ENCODE measurements around the gene SMYD3.
"Not testable (repeated sequence)": the region's sequence is repeated elsewhere in the genome, so short reads cannot be mapped to it uniquely, and the experiment has no call there.

SMYD3 gene

DNA sequence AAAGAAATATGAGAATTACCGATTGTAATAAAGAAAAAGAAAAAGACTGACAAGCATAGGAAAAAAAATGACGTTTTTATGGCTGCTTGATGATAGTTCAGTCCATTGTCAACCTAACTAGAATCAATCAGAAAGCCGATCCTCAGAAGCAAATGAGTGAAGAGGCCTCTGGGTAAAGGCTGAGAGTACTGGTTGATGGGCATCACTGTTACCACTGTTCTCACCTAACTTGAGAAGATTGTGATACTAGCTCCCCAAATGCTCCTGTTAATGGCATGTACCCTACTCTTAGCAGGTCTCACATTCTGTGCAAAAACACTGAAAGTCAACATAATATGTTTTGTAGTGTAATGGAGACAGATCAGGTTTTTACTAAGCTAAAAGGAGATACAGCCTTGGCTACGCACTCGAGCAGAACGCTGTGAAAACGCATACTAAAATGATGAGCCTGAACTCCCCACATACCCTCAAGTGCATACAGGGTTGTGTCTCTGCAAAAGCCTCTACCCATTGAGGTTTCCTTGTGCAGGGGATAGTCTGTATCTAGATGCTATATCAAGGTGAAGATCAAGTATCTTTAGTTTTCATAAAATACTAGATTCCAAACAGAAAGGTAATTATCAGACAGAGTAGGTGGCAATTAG, 554.6 kb downstream of the SMYD3 start:
- DNase-seq (ENCODE audit: low spot score), result no peak

DNA sequence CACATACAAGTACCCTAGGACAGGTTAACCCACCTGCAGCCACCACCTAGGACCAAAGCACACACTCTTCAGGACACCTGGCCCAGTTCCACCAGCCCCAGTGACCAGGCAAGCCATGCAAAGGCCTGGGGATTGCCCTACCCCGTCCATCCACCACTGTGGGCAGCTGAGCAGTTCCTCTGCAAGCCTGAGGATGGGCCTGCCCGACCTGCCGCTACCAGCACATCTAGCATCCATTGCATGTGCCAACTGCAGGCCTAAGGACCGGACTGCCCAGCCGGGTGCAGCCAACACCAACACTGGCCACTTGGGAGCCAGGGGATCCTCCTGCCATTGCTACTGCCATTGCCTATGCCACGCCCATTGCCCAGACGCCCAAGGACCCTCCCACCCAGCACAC, 558.3 kb downstream of the SMYD3 start:
- DNase-seq (ENCODE audit: low spot score), result no peak

DNA sequence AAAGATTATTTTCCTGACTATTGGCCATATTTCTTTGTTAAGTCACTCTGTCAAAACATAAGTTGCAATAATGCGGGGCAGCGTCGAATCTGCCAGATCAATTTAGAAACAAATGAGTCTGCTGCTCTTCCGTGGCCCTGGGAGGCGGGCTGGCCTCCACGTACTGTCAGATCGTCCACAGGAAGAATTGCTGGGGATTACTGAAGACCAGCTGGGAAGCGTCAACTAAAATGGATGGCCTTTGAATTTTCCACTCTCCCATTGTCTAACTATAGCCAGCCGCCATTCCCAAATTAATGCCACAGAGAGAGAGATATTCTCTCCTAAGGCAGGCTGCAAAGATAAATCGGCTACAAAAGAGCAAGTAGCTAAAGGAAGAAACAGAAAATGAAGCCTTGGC, 560.2 kb downstream of the SMYD3 start:
- DNase-seq (ENCODE audit: low spot score), result no peak

DNA sequence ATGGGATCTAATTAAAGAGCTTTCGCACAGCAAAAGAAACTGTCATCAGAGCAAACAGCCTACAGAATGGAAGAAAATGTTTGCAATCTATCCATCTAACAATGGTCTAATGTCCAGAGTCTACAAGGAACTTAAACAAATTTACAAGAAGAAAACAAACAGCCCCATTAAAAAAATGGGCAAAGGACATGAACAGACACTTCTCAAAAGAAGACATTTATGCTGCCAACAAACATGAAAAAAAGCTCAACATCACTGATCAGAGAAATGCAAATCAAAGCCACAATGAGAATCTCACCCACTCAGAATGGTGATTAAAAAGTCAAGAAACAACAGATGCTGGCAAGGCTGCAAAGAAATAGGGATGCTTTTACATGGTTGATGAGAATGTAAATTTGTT, 561.9 kb downstream of the SMYD3 start:
- DNase-seq (ENCODE audit: low spot score), result not testable (repeated sequence)

DNA sequence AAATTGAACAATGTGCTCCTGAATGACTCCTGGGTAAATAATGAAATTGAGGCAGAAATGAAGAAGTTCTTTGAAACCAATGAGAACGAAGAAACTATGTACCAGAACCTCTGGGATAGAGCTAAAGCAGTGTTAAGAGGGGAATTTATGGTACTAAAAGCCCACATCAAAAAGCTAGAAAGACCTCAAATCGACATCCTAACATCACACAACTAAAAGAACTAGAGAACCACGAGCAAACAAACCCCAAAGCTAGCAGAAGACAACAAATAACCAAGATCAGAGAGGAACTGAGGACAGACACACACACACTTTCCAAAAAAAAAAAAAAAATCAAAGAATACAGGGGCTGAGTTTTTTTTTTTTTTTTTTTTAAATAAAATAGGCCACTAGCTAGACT, 564.2 kb downstream of the SMYD3 start:
- DNase-seq (ENCODE audit: low spot score), result no peak

GRCh38 chr1:245941771-245942170, 565.3 kb downstream of the SMYD3 start:
- not testable (repeated sequence) for DNase-seq (ENCODE audit: low spot score)

DNA sequence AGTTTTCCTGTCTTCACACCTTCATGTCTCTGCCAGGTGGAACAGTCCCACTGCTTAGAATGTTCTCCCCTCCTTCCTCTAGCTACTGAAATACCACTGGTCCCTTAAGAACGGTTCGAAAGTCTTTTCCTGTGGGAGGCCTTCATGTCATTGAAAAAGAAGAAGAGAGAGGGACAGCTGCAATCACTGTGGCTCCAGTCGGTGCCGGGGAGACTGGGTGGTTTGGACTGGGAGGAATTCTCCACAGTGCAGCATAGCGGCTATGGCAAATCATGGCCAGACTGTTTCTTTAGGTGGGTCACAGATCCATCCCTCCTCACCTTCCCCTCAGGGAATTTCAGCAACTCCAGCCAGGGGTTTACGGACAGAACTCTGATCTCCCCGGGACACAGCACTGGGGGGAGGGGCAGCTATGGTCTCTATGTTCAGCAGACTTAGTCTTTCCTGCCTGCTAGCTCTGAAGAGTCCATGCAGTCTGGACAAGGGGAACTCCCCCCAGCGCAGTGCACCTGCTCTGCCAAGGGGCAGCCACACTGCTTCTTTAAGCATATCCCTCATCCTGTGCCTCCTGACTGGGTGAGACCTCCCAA, 567.2 kb downstream of the SMYD3 start:
- DNase-seq (ENCODE audit: low spot score), result no peak

DNA sequence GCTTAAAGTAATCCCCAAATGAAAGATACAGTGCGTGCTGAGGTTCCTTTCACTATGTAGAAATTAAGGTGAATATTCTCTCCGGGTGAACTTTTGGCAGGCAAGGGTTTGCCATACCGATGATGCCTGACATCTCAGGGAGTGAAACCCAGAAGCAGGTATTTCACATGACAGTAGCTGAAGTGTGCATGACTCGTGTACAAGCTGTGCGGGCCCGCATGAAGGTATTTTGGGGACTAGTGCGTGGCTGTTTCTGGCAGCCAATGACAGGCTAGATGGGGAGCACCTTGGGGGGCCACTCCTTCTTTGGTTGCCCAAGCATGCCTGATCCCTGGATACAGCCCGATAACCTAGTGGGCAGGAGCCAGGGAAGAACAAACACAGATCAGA, 569.0 kb downstream of the SMYD3 start:
- DNase-seq (ENCODE audit: low spot score), result no peak

DNA sequence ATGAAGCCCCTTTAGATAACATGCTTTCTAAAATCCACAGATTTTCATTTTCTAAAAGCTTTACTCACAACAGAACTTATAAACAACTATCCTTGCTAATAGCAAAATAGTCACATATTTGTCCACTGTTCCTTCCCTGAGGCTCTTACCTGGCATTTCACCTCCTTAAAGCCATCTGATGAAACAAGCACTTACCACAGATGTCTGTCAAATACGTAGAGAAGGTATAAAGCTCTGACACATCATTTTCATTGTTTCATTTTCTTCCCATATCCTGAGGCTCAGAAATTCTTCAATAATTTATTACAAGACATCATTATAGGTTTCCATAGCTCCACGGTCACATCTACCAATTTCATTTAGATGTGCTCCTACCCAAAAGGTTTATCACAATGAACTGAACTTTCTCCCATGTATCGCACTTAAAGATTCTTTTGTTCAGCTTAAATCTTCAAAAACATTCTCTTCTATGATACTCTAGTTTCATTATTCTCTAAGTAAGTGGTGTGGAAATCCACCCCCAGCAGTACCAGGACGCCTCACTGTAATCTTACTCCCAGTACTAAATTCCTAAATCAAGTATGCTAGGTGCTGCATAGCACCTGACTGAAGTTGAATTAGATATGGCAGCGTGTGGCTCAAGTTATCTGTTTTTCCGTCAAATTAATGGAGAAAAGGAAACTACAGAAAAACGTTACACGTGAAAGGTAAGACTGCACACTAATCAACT, 569.6 kb downstream of the SMYD3 start:
- DNase-seq (ENCODE audit: low spot score), result no peak

DNA sequence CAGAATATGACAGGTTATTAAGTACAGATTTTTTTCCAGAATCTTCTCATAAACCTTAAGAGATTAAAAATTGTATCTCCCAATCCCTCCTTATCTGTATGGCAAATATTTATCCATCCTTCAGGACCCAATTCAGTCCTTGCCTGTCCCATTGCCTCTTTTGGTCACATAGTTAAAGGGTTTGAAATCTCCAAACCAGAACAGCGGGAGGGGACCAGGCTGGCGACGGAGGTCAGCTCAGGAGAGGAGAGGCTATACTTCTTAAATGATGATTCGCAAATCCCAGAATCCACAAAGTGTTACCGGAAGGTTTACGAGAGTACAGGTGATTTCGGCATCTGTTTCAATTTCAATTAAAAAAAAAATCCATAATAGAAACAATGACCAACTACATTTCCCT, 572.7 kb downstream of the SMYD3 start:
- DNase-seq (ENCODE audit: low spot score), result no peak

DNA sequence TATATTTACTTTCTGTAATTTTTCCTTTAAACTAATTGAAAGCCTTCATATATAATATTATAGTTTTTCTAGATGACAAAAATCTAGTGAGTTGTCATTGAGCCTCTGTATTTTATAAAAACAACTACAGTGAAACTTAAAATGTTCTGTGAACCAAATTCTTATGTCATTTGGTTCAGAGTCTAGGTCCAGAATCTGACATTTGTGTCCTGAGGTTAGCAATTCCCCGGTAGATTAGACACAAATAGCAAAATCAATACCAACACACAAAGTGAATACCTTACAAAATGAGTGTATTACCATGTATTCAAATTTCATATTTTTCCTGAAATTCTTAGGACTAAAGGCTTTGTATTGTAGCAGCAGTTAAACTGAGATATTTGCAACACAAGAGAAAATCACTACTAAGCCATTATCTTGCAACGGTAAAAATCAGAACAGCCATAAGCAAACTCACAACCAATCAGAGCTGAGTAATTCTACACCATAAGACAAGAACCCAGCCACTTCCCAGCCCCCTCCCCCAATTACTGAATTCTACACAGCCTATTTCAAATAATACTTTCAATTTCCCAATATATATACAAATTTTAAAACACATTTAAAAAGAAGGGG, 573.5 kb downstream of the SMYD3 start:
- DNase-seq (ENCODE audit: low spot score), result no peak

DNA sequence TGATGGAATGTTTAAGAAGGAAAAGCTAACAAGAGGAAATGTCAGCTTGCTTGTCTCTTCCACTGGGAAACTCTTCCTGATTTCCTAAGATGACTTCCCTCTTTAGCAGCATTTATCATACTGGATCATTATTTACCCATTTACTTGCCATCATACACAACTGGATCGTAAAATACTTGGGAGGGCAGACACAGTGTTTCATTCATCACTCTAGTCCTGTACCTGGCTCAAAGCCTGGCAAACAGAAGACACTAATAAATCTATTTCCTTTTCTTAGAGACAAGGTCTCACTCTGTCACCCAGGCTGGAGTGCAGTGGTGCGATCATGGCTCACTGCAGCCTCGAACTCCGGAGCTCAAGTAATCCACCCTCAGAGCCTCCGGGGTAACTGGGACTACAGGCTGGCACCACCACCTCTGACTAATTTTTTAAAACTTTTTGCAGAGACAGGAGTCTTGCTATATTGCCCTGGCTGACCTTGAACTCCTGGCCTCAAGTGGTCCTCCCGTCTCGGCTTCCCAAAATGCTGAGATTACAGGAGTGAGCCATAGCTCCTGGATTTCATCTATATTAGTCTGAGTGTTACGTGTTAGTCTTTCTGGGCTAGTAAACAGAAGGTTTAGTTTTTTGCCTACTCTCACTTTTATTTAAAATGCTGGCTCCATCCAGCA, 574.6 kb downstream of the SMYD3 start:
- no peak for DNase-seq (ENCODE audit: low spot score)

GRCh38 chr1:245931450-245931849, 575.6 kb downstream of the SMYD3 start:
- DNase-seq (ENCODE audit: low spot score), result no peak

GRCh38 chr1:245929224-245929623, 577.9 kb downstream of the SMYD3 start:
- no peak for DNase-seq (ENCODE audit: low spot score)

DNA sequence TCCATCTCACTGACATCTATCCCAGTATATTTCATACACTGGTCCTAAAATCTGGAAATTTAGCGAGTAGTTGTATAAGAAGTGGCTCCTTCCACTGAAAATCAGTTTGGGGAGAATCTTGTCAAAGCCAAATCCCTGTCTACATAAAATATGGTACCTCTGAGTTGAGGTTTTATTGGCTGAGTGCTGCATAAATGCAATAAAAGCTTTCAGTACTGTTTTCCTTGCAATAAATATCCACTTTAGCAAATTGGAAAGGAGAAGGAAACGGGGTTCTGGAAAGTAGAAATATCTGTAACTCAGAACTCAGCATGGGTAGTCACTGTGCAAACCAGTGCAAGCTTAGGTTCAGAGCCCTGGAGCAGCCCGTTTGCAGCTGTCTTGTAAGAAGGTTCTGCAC, 580.2 kb downstream of the SMYD3 start:
- no peak for DNase-seq (ENCODE audit: low spot score)

DNA sequence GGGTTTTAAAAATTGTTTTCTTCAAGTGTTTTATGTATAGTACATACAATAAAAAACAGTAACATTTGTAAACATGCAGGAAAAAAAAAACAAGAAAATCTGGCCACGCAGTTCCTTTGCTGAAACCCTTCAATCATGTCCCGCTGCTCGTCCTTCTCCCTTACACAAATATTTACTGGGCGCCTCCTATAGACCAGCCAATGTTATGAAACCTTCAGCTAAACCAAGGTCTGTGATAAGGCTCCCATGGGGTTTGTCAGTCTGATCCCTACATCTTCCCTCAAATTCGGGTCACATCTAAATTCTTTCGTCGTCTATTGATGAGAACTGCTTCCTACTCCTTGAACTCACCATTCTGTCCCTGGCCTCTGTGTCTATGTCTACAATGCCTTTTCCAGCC, 583.9 kb downstream of the SMYD3 start:
- no peak for DNase-seq (ENCODE audit: low spot score)

DNA sequence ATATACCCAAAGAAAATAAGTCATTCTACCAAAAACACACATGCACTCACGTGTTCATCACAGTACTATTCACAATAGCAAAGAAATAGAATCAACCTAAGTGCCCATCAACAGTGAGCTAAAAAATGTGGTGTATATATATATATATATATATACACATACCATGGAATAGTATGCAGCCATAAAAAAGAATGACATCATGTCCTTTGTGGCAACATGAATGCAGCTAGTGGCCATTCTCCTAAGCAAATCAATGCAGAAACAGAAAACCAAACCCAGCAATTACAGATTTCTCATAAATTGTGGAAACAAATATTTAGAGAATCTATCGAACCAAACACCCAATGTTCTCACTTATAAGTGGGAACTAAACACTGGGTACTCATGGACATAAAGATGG, 585.7 kb downstream of the SMYD3 start:
- no peak for DNase-seq (ENCODE audit: low spot score)

GRCh38 chr1:245917403-245917802, 589.7 kb downstream of the SMYD3 start:
- DNase-seq (ENCODE audit: low spot score), result no peak

GRCh38 chr1:245915841-245916240, 591.2 kb downstream of the SMYD3 start:
- DNase-seq (ENCODE audit: low spot score), result no peak

DNA sequence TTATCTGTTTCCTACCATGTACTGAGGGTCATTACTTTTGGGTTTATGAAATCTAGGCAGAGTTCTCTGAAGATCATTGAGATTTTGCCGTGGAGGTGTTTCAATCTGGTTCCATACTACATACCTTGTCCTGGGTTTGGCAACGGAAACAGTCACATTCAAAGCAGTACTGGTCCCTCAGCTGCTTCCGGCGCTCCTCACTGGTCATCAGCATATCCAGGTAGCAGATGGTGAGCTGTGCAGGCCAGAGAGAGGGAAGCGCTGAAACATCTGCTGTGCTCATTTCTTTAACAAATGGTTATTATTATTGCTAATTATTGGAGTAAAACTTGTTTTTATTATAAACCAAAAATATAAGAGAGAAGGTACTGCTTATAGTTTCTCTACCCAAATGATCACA, 591.7 kb downstream of the SMYD3 start:
- no peak for DNase-seq (ENCODE audit: low spot score)

- no peak for DNase-seq (ENCODE audit: low spot score)
These were observed 598.5 kb downstream of the SMYD3 start for GRCh38 chr1:245908543-245908942.

DNA sequence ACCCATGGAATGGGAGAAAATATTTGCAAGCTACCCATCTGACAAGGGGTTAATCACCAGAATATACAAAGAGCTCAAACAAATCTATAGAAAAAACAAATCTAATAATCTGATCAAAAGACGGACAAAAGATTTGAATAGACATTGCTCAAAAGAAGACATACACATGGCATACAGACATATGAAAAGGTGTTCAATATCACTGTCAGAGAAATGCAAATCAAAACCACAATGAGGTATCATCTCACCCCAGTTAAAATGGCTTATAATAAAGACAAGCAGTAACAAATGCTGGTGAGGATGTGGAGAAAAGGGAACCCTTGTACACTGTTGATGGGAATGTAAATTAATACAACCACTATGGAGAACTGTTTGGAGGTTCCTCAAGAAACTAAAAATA, 600.9 kb downstream of the SMYD3 start:
- no peak for DNase-seq (ENCODE audit: low spot score)

- DNase-seq (ENCODE audit: low spot score), result no peak
These were observed 603.2 kb downstream of the SMYD3 start for GRCh38 chr1:245903851-245904250.

All from iPS-NIHi11 (cell line).